B cell (primary cell): Measurements from ENCODE around the gene TPP1. TPM values are rescaled to one million over a fixed set of nuclear protein-coding genes. Genes with fewer than 3 reads are reported as not detected.

Experiments used
- ATAC-seq: fragments of 200-7000 bp; cut with Tn5 transposase; one replicate; pipeline ENCODE4 v1.10.0; 2021; ENCODE audit warnings: low read depth, mild to moderate bottlenecking, moderate number of reproducible peaks, moderate library complexity
- CTCF ChIA-PET: fragments of 350-600 bp; sonication (Branson Sonifier 250); formaldehyde crosslinking; loops from one replicate; lab custom pipeline; 2021; ENCODE audit warnings: antibody characterized with exemption, inconsistent platforms; lab: Charles Lee
- POLR2A ChIA-PET: fragments of 350-600 bp; sonication (Branson Sonifier 250); formaldehyde crosslinking; loops from one replicate; lab custom pipeline; 2021; ENCODE audit warnings: antibody characterized with exemption; lab: Charles Lee
- DNase-seq: peaks from one replicate; pipeline ENCODE4 v3.0.0; 2013
- H2AFZ ChIP-seq: 2 replicates; pipeline ENCODE4 v1.6.1; 2012; ENCODE audit warnings: mild to moderate bottlenecking, low read depth, low read length; ENCODE audit not compliant: insufficient read depth, poor library complexity, severe bottlenecking
- H3K27ac ChIP-seq, 2 donors: 1 replicate in 1 of 2; 2 replicates in 1 of 2; pipeline ENCODE4 v1.5.1; 2012 to 2013; ENCODE audit warnings: low read length in 2 of 2, mild to moderate bottlenecking in 2 of 2, moderate library complexity in 1 of 2
- H3K27me3 ChIP-seq, 4 experiments: fragments of 200-600 bp in 1 of 4; sonication (generic) in 1 of 4; replicated peaks in 1 of 4; 1 replicate in 2 of 4; 2 replicates in 2 of 4; pipeline versions ENCODE4 v1.6.1 to v1.7.0; 2013 to 2016; ENCODE audit warnings: low read length in 3 of 4, mild to moderate bottlenecking in 2 of 4, mixed read lengths in 1 of 4, moderate library complexity in 1 of 4; ENCODE audit not compliant: insufficient read depth in 4 of 4, control insufficient read depth in 3 of 4; ENCODE audit errors: control extremely low read depth in 1 of 4
- H3K36me3 ChIP-seq, 2 experiments: replicated peaks in 1 of 2; 1 replicate in 1 of 2; 2 replicates in 1 of 2; pipeline versions ENCODE4 v1.6.1 to v1.7.1; 2013; ENCODE audit warnings: low read length in 1 of 2; ENCODE audit not compliant: insufficient read depth in 2 of 2, control insufficient read depth in 1 of 2; ENCODE audit errors: control extremely low read depth in 1 of 2, extremely low read depth in 1 of 2
- H3K4me1 ChIP-seq, 2 donors: fragments of 200-600 bp in 1 of 2; sonication (generic) in 1 of 2; 1 replicate in 1 of 2; 2 replicates in 1 of 2; pipeline versions ENCODE4 v1.5.1 to v1.6.1; 2013 to 2017; ENCODE audit warnings: low read length in 2 of 2; ENCODE audit not compliant: control insufficient read depth in 2 of 2, insufficient read depth in 2 of 2
- H3K4me2 ChIP-seq: replicated peaks from 2 replicates; pipeline ENCODE3; 2012; ENCODE audit warnings: mild to moderate bottlenecking, low read depth, low read length; ENCODE audit not compliant: poor library complexity, severe bottlenecking
- H3K4me3 ChIP-seq, 5 experiments: fragments of 200-600 bp in 1 of 5; sonication (generic) in 1 of 5; 1 replicate in 3 of 5; 2 replicates in 2 of 5; pipeline versions ENCODE4 v1.5.1 to v1.7.0; 2011 to 2016; ENCODE audit warnings: low read length in 4 of 5, mild to moderate bottlenecking in 4 of 5, low read depth in 2 of 5, control low read depth in 1 of 5, moderate library complexity in 1 of 5; ENCODE audit not compliant: insufficient read depth in 1 of 5; ENCODE audit errors: control extremely low read depth in 1 of 5, extremely low read depth in 1 of 5
- H3K79me2 ChIP-seq: fragments of 200-600 bp; sonication (generic); one replicate; pipeline ENCODE4 v1.6.0; 2016; ENCODE audit warnings: low read length; ENCODE audit not compliant: control insufficient read depth, insufficient read depth
- H3K9ac ChIP-seq: fragments of 200-600 bp; sonication (generic); 2 replicates; pipeline ENCODE4 v1.6.1; 2017; ENCODE audit warnings: mild to moderate bottlenecking, low read length, moderate library complexity
- H3K9me3 ChIP-seq, 3 donors: one replicate each; pipeline versions ENCODE4 v1.6.1 to v1.7.1; 2013; ENCODE audit warnings: low read length in 2 of 3; ENCODE audit not compliant: control insufficient read depth in 2 of 3, insufficient read depth in 1 of 3; ENCODE audit errors: control extremely low read depth in 1 of 3
- H4K20me1 ChIP-seq: 2 replicates; pipeline ENCODE4 v1.6.0; 2012; ENCODE audit warnings: mild to moderate bottlenecking, low read length; ENCODE audit not compliant: insufficient read depth, control insufficient read depth, poor library complexity, severe bottlenecking
- H3K27ac Mint-ChIP-seq: one replicate; pipeline ENCODE4 v1.8.0; 2021; ENCODE audit warnings: mixed read lengths
- H3K27me3 Mint-ChIP-seq: one replicate; pipeline ENCODE4 v1.8.0; 2021; ENCODE audit warnings: mixed read lengths
- H3K4me1 Mint-ChIP-seq: one replicate; pipeline ENCODE4 v1.8.0; 2021; ENCODE audit warnings: mixed read lengths
- H3K4me3 Mint-ChIP-seq: one replicate; pipeline ENCODE4 v1.8.0; 2021; ENCODE audit warnings: mixed read lengths
- H3K9me3 Mint-ChIP-seq: one replicate; pipeline ENCODE4 v1.8.0; 2022; ENCODE audit warnings: mixed read lengths; ENCODE audit not compliant: insufficient read depth
- CTCF ChIP-seq: fragments of 200-600 bp; IDR thresholded peaks from one replicate; pipeline ENCODE4 v1.8.0; 2022; ENCODE audit warnings: antibody characterized with exemption, mild to moderate bottlenecking
- EZH2 ChIP-seq: IDR thresholded peaks from 2 replicates; pipeline ENCODE4 v1.6.1; 2012; ENCODE audit warnings: borderline replicate concordance, low read depth, mild to moderate bottlenecking, moderate library complexity, low read length; ENCODE audit not compliant: insufficient read depth, poor library complexity, severe bottlenecking
- WGBS: methylation state at CpG from one replicate; pipeline ENCODE4 v1.1.5; 2013; ENCODE audit warnings: missing lambda C conversion rate; ENCODE audit not compliant: insufficient coverage; 5-methylcytosine and 5-hydroxymethylcytosine counted together
- intact Hi-C: fragments of 100-400 bp; cut with micrococcal nuclease; formaldehyde crosslinking; loops from one replicate; pipeline ENCODE4 v1.10.0; 2022
- polyA plus RNA-seq: library from polyadenylated mRNA; depleted of rRNA; stranded (reverse); fragments of >200 nt; gene quantifications from 2 replicates; pipeline ENCODE4 v1.2.3, GENCODE V29; 2012
- total RNA-seq, 2 donors: library from RNA; stranded (reverse); fragments of 120-200 nt in 1 of 2; gene quantifications; 1 replicate in 1 of 2; 2 replicates in 1 of 2; pipeline versions ENCODE4 v1.2.3 to v1.2.4, GENCODE V29; 2013 to 2022

Gene TPP1
- total and polyA plus RNA-seq, 2 donors (not counting 1 experiment from before 2014, with no cell fraction given): 133 to 191 TPM

GRCh38 chr11:6622261-6623171, 3.3 kb upstream of the TPP1 start:
- ATAC-seq: no peak
- Histone ChIP-seq H3K4me2 (no peak overlapping the region), H3K27me3 (no peaks in the 10 kb centered on the region), H3K9ac (no peak overlapping the region), H3K27ac (no peak overlapping the region), H3K4me3 (no peak overlapping the region), H3K79me2 (peaks cover 17% of the 10 kb centered on the region), H2AFZ (no peak overlapping the region), H4K20me1 (no peaks in the 10 kb centered on the region), H3K9me3 (no peaks in the 10 kb centered on the region), H3K4me1 (peaks cover 21 to 34% of the 10 kb centered on the region in 2 donors), H3K36me3 (no peaks in the 10 kb centered on the region)
- Mint-ChIP-seq H3K27ac (no peak overlapping the region), H3K4me3 (no peak overlapping the region), H3K4me1 (peaks cover 12% of the 10 kb centered on the region), H3K9me3 (no peaks in the 10 kb centered on the region), H3K27me3 (no peaks in the 10 kb centered on the region)
- WGBS: 87% methylated on average over 22 of the region's 24 CpGs
- TF ChIP-seq CTCF (no peak), EZH2 (no peak)
- ChIA-PET POLR2A (interaction anchor here (1.1 to 2.1 kb wide), 3 partner anchors 10 to 15 kb away, joined by 4 to 7 read pairs (median 6); partner anchors contain the start of gene TAF10), CTCF (interaction anchor here (0.9 to 2.3 kb wide), 5 partner anchors 10 to 134 kb away, joined by 3 to 12 read pairs (median 4); partner anchors contain the start of gene TAF10)
- DNase-seq: no peak
- intact Hi-C loops: no loop called here
